K562 (cell line): ENCODE results near the gene DYSF. TPM values are rescaled to one million over a fixed set of nuclear protein-coding genes. Genes with fewer than 3 reads are reported as not detected.

ENCODE experiments used
- ATAC-seq: fragments of 200-7000 bp; cut with Tn5 transposase; 3 replicates; pipeline ENCODE4 v1.9.1; 2020; ENCODE audit warnings: moderate library complexity
- BruUV-seq: library from RNA; stranded (reverse); fragments of 400-500 nt; replicated peaks from 2 replicates; lab custom pipeline; 2021; lab: Mats Ljungman, UMichigan
- CTCF ChIA-PET: fragments of 300-600 bp; formaldehyde crosslinking; extraction: SDS; loops from one replicate; lab custom pipeline; 2021; ENCODE audit warnings: low intra/inter-chr PET ratio; lab: Yijun Ruan, JAX
- POLR2A ChIA-PET: fragments of 300-600, 350-650 bp; sonication (Branson Sonifier 250); formaldehyde crosslinking; extraction: SDS; loops from one replicate; lab custom pipeline; 2021; ENCODE audit warnings: antibody characterized with exemption, inconsistent platforms; lab: Yijun Ruan, JAX
- DNase-seq, 4 experiments: peaks; one replicate each; pipeline versions ENCODE4 v3.0.0 to v3.0.0-alpha.2; 2011 to 2018; ENCODE audit warnings: low spot score in 3 of 4, mixed read lengths in 3 of 4; ENCODE audit errors: extremely low read depth in 1 of 4
- FAIRE-seq: peaks from 2 replicates; lab custom pipeline; 2011; peaks lifted over from hg19 to GRCh38; lab: Jason Lieb, UNC
- H2AFZ ChIP-seq: 2 replicates; pipeline ENCODE4 v1.6.0; 2011; ENCODE audit warnings: low read depth, low read length, control low read depth, inconsistent platforms
- H3K27ac ChIP-seq: fragments of 200-600 bp; 3 replicates; pipeline ENCODE4 v1.8.0; 2011; ENCODE audit warnings: low read depth, mild to moderate bottlenecking, control low read depth, inconsistent platforms, low read length, moderate library complexity, mixed read lengths; ENCODE audit errors: extremely low read depth
- H3K27me3 ChIP-seq, 2 experiments: fragments of 300-600 bp in 1 of 2; 2 replicates in 1 of 2; 3 replicates in 1 of 2; pipeline versions ENCODE4 v1.6.0 to v1.8.0; 2011; ENCODE audit warnings: inconsistent platforms in 2 of 2, low read length in 2 of 2, mild to moderate bottlenecking in 1 of 2, mixed read lengths in 1 of 2, moderate library complexity in 1 of 2; ENCODE audit not compliant: control insufficient read depth in 2 of 2, insufficient read depth in 2 of 2
- H3K36me3 ChIP-seq: fragments of 300-600 bp; 3 replicates; pipeline ENCODE4 v1.8.0; 2011; ENCODE audit warnings: mild to moderate bottlenecking, low read length, inconsistent platforms; ENCODE audit not compliant: control insufficient read depth, insufficient read depth
- H3K4me1 ChIP-seq, 2 experiments: fragments of 200-600 bp in 1 of 2; replicated peaks in 1 of 2; 2 replicates in 1 of 2; 3 replicates in 1 of 2; pipeline versions ENCODE4 v1.5.1 to v1.8.0; 2011; ENCODE audit warnings: inconsistent platforms in 2 of 2, low read length in 2 of 2, mild to moderate bottlenecking in 1 of 2, mixed read lengths in 1 of 2, moderate library complexity in 1 of 2; ENCODE audit not compliant: control insufficient read depth in 2 of 2, insufficient read depth in 2 of 2
- H3K4me2 ChIP-seq: 2 replicates; pipeline ENCODE4 v1.6.1; 2011; ENCODE audit warnings: low read length, control low read depth, inconsistent platforms, mixed read lengths; ENCODE audit not compliant: insufficient read depth
- H3K4me3 ChIP-seq: fragments of 200-600 bp; sonication (generic), shearing (Covaris generic); 2 replicates; pipeline ENCODE4 v1.5.1; 2016; ENCODE audit warnings: control low read depth, inconsistent platforms
- H3K79me2 ChIP-seq: fragments of 200-600 bp; 3 replicates; pipeline ENCODE4 v1.8.0; 2011; ENCODE audit warnings: low read length, inconsistent platforms; ENCODE audit not compliant: control insufficient read depth, insufficient read depth
- H3K9ac ChIP-seq, 2 experiments: 2 replicates each; pipeline versions ENCODE4 v1.6.0 to v1.6.1; 2011; ENCODE audit warnings: low read depth in 2 of 2, low read length in 2 of 2, control low read depth in 1 of 2, inconsistent platforms in 1 of 2, mild to moderate bottlenecking in 1 of 2, mixed read lengths in 1 of 2; ENCODE audit not compliant: insufficient read depth in 1 of 2
- H3K9me1 ChIP-seq: one replicate; pipeline ENCODE4 v1.6.0; 2011; ENCODE audit warnings: inconsistent platforms, mild to moderate bottlenecking, low read length, moderate library complexity; ENCODE audit not compliant: control insufficient read depth, insufficient read depth
- H3K9me3 ChIP-seq: replicated peaks from 2 replicates; pipeline ENCODE4 v1.5.1; 2011; ENCODE audit warnings: low read depth, low read length, inconsistent platforms; ENCODE audit not compliant: control insufficient read depth, insufficient read depth
- H4K20me1 ChIP-seq: replicated peaks from 2 replicates; pipeline ENCODE4 v1.6.1; 2011; ENCODE audit warnings: low read length, inconsistent platforms, mixed read lengths; ENCODE audit not compliant: control insufficient read depth, insufficient read depth
- ATF6 ChIP-seq: sonication (generic); formaldehyde crosslinking; IDR thresholded peaks from 2 replicates; pipeline ENCODE4 v1.4.0; 2020; ENCODE audit warnings: mild to moderate bottlenecking, missing genetic modification reagents
- CAMTA2 ChIP-seq: fragments of 250-450 bp; sonication (Bioruptor Pico); conservative IDR thresholded peaks from 2 replicates; pipeline ENCODE4 v1.5.1; 2022
- CREBBP ChIP-seq: IDR thresholded peaks from one replicate; pipeline ENCODE4 v1.6.1; 2012; ENCODE audit warnings: low read depth, mild to moderate bottlenecking, control low read depth, inconsistent platforms, low read length
- CTCFL ChIP-seq: IDR thresholded peaks from 2 replicates; pipeline ENCODE4 v1.6.1; 2011; ENCODE audit warnings: borderline replicate concordance, low read depth, mild to moderate bottlenecking, moderate library complexity, low read length; ENCODE audit not compliant: insufficient read depth, poor library complexity, severe bottlenecking
- PHF8 ChIP-seq: fragments of 200-600 bp; sonication (generic); IDR thresholded peaks from 2 replicates; pipeline ENCODE4 v1.6.1; 2012; ENCODE audit warnings: mixed run types, mild to moderate bottlenecking, inconsistent platforms, low read length, moderate library complexity, borderline replicate concordance
- POLR2H ChIP-seq: IDR thresholded peaks from 2 replicates; pipeline ENCODE4 v1.6.1; 2016; ENCODE audit warnings: missing genetic modification characterization, low read depth, mild to moderate bottlenecking, control low read depth, missing compliant biosample characterization, moderate library complexity
- YY1 ChIP-seq, 3 experiments: IDR thresholded peaks; 2 replicates each; pipeline ENCODE4 v1.6.1; 2011; ENCODE audit warnings: low read length in 2 of 3, mild to moderate bottlenecking in 2 of 3, moderate library complexity in 2 of 3, borderline replicate concordance in 1 of 3, control low read depth in 1 of 3, low read depth in 1 of 3; ENCODE audit not compliant: insufficient read depth in 3 of 3, insufficient replicate concordance in 2 of 3, control insufficient read depth in 1 of 3, insufficient read length in 1 of 3; ENCODE audit errors: extremely low read depth in 1 of 3
- ZNF778 ChIP-seq: fragments of 450-650 bp; formaldehyde crosslinking; IDR thresholded peaks from 2 replicates; pipeline ENCODE4 v1.4.0; 2020; ENCODE audit warnings: mild to moderate bottlenecking, moderate library complexity
- WGBS: fragments of 100-300 bp; shearing (Covaris generic); methylation state at CpG from one replicate; pipeline ENCODE4 v1.1.6; 2016; ENCODE audit warnings: low coverage, mixed read lengths; ENCODE audit not compliant: insufficient coverage; ENCODE audit errors: missing lambda C conversion rate; 5-methylcytosine and 5-hydroxymethylcytosine counted together
- in situ Hi-C: fragments of 300-500 bp; cut with MboI; formaldehyde crosslinking; loops from 4 replicates; pipeline ENCODE4 v1.15.0; 2018; ENCODE audit warnings: inconsistent platforms, mixed read lengths
- intact Hi-C: fragments of 100-400 bp; cut with micrococcal nuclease; formaldehyde crosslinking; loops from 2 replicates; pipeline ENCODE4 v1.14.2; 2022
- polyA plus RNA-seq, 8 experiments: library from polyadenylated mRNA; depleted of rRNA in 4 of 8; stranded (reverse) in 5 of 8; unstranded in 3 of 8; fragments of >200 nt; fragmentation: Nextera tagmentation in 2 of 8; fragmentation: Illumina TruSeq in 1 of 8; extraction: Ambion mirVana in 2 of 8; extraction: Trizol in 1 of 8; gene quantifications; 2 replicates each; pipeline versions ENCODE4 v1.2.1 to v1.2.3, GENCODE V29; 2011 to 2014; ENCODE audit warnings: inconsistent platforms in 1 of 8, missing spikeins in 1 of 8
- total RNA-seq, 7 experiments: library from RNA; depleted of rRNA in 6 of 7; stranded (reverse); fragments of >200 nt in 6 of 7; fragmentation: Illumina TruSeq in 2 of 7; extraction: Trizol in 2 of 7; gene quantifications; 2 replicates each; pipeline versions ENCODE4 v1.2.1 to v1.2.3, GENCODE V29; 2011 to 2021; ENCODE audit warnings: low replicate concordance in 1 of 7

DYSF gene
- total and polyA plus RNA-seq, 9 of the 15 experiments (the other 6 are each of a cell fraction or from before 2014, with no cell fraction given) = 0.01 to 0.80 (median 0.29) TPM

GRCh38 chr2:71603851-71604725, 150.7 kb downstream of the DYSF start (continued):
- peak; percentile 50 for TF ChIP-seq CTCFL
- TF ChIP-seq, all 486 proteins: peak for 2

- BruUV-seq = no TSS peak
- H3K4me1 ChIP-seq = peaks cover 8 to 10% of the 10 kb centered on the region in 2 experiments
- DNase-seq (no peak), ATAC-seq (no peak), FAIRE-seq (no peak)
- no peaks in the 10 kb centered on the region for H3K9me1 ChIP-seq
- no peak overlapping the region for H3K4me2 ChIP-seq
- no peak overlapping the region for H2AFZ ChIP-seq
- ChIA-PET CTCF (interaction anchor here (0.6 kb wide), 1 partner anchor 23 kb away, joined by 4 read pairs; no protein-coding TSS in a partner anchor), POLR2A (interaction anchor here (0.7 to 1.2 kb wide), 2 partner anchors 21 to 1164 kb away, joined by 3 to 4 read pairs; no protein-coding TSS in a partner anchor)
- no peak overlapping the region for H3K9ac ChIP-seq
- peaks cover 0 to 79% of the 10 kb centered on the region in 2 experiments; a peak in 2 of 5 replicates for H3K27me3 ChIP-seq
- H4K20me1 ChIP-seq = peaks cover 11% of the 10 kb centered on the region; the same call in 1 of the 2 replicates
- intact Hi-C loops = loop anchor here (5.0 kb wide), 1 partner anchor 57 kb away; no protein-coding TSS in a partner anchor
- no peaks in the 10 kb centered on the region for H3K79me2 ChIP-seq
- TF ChIP-seq PHF8 (no peak), POLR2H (tag) (no peak), CREBBP (no peak), YY1 (IDR thresholded peaks at IDR 0.05; ENCODE audit: borderline replicate concordance in 1 of 3, control insufficient read depth in 1 of 3, extremely low read depth in 1 of 3, insufficient read depth in 3 of 3, insufficient read length in 1 of 3, insufficient replicate concordance in 2 of 3, low read depth in 1 of 3, low read length in 2 of 3) (no peak), CAMTA2 (CRISPR knock-in tag) (no peak), ATF6 (CRISPR knock-in tag) (no peak), ZNF778 (CRISPR knock-in tag) (no peak)
- H3K27ac ChIP-seq = no peak overlapping the region
- H3K9me3 ChIP-seq = no peaks in the 10 kb centered on the region
- in situ Hi-C loops = no loop called here
- H3K4me3 ChIP-seq = no peak overlapping the region
- WGBS = 0% methylated on average over 4 of the region's 4 CpGs
- H3K36me3 ChIP-seq = no peaks in the 10 kb centered on the region
Observed at GRCh38 chr2:71604726-71605120, 151.4 kb downstream of the DYSF start.
